ENCODE results near the gene PRKACG.

DNA sequence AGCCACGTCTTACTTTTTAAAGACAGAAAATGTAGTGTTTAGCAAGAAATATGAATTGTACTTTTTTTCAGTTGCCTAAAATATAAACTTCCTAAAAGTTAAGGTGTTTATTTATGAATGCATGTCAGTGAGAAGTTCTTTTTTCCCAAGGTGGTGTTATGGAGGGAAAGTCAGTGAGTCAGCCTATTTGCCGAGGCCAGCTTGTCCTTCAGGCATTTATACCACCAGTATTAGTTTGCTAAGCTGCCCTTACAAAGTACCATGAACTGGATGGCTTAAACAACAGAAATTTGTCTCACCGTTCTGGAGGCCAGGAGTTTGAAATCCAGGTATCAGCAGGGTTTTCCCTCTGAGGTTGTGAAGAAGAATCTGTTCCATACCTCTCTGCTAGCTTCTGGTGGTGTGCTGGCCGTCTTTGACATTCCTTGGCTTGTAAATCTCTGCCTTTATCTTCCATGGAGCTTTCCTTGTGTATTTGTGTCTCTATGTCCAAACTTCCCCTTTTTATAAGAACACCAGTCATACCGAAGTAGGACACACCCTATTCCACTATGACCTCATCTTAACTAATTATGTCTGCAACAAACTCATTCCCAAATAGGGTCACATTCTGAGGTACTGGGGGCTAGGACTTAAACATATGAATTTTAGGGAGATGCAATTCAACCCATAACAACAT lies 38.4 kb downstream of the PRKACG start:
- no peak for TF ChIP-seq GATA2 (IDR thresholded peaks at IDR 0.05; ENCODE audit: low read depth, low read length)
- TF ChIP-seq GATA3 (IDR thresholded peaks at IDR 0.05; ENCODE audit: low read depth, low read length) = no peak

Measured in SH-SY5Y (cell line).